Loucy (cell line): ENCODE measurements around the gene NOTCH1.

Source experiments
- CTCF ChIP-seq: fragments of 200-600 bp; sonication (generic); conservative IDR thresholded peaks from 2 replicates; pipeline ENCODE4 v1.5.1; 2014; ENCODE audit warnings: mild to moderate bottlenecking, antibody characterized with exemption, low read length
- EZH2phosphoT487 ChIP-seq: fragments of 200-600 bp; IDR thresholded peaks from 2 replicates; pipeline ENCODE4 v1.6.1; 2018; ENCODE audit warnings: antibody characterized with exemption, mild to moderate bottlenecking, moderate library complexity, borderline replicate concordance

- no peak for TF ChIP-seq CTCF
- TF ChIP-seq EZH2phosphoT487 = no peak
These were observed 51.8 kb downstream of the NOTCH1 start for GRCh38 chr9:136494012-136494411.
